ENCODE measurements around the gene ASIC3.
"Not testable (repeated sequence)": the region's sequence is repeated elsewhere in the genome, so short reads cannot be mapped to it uniquely, and the experiment has no call there.

ASIC3 gene

GRCh38 chr7:151013733-151014497 lies 34.4 kb upstream of the ASIC3 start:
- in situ Hi-C loops (cut with MboI; ENCODE audit: low sequenced_read_pairs) = no loop called here

- in situ Hi-C loops (cut with MboI; ENCODE audit: low sequenced_read_pairs) = no loop called here
Observed at GRCh38 chr7:151014950-151015349, 33.4 kb upstream of the ASIC3 start.

- in situ Hi-C loops (cut with MboI; ENCODE audit: low sequenced_read_pairs) = no loop called here
Observed at GRCh38 chr7:151015967-151016366, 32.4 kb upstream of the ASIC3 start.

DNA sequence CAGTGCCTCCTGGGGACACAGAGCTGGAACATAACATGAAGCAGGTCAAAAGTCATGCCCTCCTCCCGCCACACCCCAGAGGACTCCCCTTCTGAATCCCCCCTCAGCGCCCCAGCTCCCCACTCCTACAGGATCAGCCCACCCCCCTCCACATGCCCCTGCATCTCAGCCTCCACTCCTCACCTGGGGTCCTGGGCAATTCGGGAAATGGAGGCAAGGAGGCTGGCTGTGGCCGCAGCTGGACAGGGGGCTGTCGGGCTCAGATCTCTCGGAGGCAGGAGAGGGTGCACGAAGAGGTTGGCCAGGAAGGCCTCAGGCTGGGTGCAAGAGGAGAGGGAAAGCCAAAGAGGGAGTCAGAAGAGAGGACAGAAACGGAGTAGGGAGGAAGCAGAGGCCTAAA lies 31.8 kb upstream of the ASIC3 start:
- in situ Hi-C loops (cut with MboI; ENCODE audit: low sequenced_read_pairs) = no loop called here

DNA sequence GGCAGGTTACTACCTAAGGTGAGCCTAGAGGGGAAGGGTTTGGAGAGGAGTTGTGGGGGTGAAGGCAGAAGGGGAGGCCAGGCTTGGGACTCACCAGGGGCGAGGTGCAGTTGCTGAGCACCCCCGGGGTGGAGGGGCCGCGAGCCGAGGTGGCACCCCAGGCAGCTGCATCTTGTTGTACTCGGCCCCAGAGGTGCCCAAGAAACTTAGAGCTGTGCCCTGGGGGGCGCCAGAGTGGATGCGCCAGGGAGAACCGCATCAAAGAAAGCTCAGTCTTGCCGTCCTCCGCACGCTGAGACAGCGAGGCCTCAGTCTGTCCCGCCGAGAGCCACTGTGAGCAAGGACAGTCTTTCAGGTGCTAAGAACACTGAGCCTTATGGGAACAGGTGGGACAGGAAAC lies 31.4 kb upstream of the ASIC3 start:
- in situ Hi-C loops (cut with MboI; ENCODE audit: low sequenced_read_pairs) = no loop called here

- in situ Hi-C loops (cut with MboI; ENCODE audit: low sequenced_read_pairs) = no loop called here
Observed at GRCh38 chr7:151017370-151017952, 30.9 kb upstream of the ASIC3 start.

DNA sequence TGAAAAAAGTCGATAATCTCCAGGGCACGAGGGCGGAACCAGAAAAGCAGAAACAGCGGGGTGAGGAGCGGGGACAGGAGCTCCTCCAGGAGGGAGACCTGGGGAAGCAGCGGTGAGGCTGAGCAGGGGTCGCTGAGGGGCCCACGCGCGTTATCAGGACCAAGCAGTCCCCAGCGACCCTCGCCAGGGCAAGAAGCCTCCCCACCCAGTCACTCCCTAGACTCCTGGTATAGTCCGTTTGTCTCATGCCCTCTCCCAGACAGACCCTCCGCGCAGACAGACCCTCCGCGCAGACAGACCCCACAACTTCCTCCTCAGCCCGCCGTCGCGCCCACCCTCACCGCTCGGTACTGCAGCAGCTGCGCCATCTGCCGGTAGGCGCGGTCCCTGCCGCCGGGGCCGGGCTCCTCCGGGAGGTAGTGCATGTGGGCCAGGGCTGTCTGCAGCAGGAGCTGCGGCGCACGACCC lies 30.3 kb upstream of the ASIC3 start:
- in situ Hi-C loops (cut with MboI; ENCODE audit: low sequenced_read_pairs) = no loop called here

DNA sequence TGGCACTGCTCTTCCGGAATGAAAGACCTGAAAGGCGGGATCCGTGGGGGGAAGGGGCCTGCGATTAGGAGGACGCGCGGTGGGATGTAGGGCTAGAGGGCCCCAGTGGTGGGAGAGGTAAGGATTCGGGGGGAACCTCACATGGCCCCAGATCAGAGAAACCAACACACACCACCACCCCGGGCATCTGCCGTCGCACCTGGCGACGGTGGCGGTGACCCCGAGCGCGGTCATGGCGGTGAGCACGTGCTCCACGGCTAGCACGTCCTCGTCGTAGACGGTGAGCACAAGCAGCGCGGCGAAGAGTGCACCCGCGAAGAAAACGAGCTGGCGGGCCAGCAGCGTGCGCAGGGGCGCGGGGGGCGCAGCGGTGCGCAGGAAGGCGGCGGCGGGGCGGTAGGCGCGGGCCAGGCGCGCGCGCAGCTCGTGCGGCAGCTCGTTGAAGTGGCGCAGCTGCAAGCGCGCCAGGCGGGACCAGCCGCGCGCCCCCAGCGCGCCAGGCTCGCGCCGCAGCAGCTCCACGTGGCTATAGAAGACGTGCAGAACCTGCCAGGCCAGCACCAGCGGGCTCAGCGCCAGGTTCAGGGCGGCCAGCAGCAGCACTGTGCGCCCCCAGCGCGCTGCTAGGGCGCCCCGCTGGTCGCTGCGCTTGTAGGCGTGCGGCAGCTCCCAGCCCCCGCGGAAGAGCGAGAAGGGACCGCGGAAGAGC lies 29.8 kb upstream of the ASIC3 start:
- in situ Hi-C loops (cut with MboI; ENCODE audit: low sequenced_read_pairs) = no loop called here

DNA sequence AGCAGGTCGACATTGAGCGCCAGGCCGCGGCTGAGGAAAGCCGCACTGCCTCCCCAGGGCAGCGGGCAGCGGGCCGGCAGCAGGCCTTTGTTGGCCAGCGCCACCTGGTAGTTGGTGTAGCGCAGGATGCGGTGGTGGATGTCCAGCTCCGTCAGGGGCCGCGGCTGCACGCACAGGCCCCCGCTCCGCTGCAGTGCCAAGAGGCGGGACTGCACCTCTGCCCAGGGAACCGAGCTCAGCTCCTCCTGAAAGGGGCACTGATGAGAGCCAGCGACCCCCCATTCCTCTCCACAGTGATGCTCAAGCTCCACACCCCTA lies 29.2 kb upstream of the ASIC3 start:
- in situ Hi-C loops (cut with MboI; ENCODE audit: low sequenced_read_pairs) = no loop called here

DNA sequence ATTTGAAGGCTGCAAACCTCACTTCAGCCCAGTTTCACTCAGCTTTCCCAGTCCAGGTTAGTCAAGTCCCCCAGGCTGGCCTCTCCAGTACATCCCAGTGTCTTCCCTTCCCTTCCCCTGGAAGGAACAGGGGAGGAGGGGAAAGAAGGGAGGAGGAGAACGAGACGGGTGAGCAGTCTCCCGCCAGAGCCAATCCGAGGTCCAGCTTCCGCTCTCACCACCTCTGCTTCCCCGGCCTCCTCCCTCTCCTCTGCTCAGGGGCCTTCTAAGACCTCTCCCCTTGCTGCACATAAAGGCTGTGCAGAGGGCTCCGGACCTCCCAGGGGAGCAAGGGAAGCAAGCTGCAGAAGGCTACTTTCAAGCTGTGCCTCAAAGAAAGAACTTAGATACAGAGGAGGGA lies 28.1 kb upstream of the ASIC3 start:
- in situ Hi-C loops (cut with MboI; ENCODE audit: low sequenced_read_pairs) = no loop called here

DNA sequence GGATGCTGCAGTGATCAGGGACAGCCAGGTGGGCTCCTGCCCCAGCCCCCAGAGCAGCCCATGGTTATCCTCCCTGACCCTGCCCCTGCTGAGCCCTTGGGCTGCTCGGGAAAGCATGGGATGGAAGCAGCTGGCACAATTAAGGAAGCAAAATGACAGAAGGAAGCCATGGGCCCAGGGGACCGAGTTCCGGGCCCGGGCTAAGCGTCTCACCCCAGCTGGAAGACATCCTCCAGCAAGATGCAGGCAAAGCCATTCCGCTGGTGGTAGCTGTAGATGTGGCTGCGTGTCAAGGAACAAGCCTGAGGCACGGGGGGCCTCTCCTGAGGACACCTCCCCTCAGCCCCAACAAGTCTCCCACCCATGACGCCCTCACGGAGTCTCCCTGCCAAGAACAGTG lies 25.1 kb upstream of the ASIC3 start:
- in situ Hi-C loops (cut with MboI; ENCODE audit: low sequenced_read_pairs) = no loop called here

DNA sequence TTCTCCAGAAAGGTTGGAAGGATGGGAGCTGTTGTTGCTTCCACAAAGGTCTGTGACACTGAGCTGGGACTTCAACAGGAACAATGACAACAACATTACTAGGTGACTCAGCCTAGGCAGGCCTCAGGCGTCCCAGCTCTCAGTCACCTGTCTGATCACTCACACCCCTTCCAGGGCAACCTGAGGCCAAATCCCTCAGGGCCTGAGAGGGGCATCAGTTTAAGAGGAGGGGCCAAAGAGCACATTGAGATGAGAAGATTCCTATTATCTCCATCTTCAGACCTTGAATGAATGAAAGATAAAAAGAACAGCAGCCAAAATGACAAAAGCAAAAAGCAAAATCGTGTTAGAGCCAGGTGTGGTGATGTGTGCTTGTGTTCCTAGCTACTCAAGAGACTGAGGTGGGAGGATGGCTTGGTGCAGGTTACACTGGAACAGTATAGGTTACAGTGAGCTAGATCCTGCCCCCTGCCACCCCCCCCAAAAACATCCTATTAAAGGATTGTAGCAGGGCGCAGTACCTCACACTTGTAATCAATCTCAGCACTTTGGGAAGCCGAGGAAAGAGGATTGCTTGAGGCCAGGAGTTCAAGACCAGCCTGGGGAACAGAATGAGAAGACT lies 23.8 kb upstream of the ASIC3 start, which contains the start of gene ATG9B:
Gene ATG9B, minus strand, starts transcription at position 60 of the 622 bp plus-strand sequence. CDS start 71 bp downstream, outside the sequence.
- in situ Hi-C loops (cut with MboI; ENCODE audit: low sequenced_read_pairs) = no loop called here

DNA sequence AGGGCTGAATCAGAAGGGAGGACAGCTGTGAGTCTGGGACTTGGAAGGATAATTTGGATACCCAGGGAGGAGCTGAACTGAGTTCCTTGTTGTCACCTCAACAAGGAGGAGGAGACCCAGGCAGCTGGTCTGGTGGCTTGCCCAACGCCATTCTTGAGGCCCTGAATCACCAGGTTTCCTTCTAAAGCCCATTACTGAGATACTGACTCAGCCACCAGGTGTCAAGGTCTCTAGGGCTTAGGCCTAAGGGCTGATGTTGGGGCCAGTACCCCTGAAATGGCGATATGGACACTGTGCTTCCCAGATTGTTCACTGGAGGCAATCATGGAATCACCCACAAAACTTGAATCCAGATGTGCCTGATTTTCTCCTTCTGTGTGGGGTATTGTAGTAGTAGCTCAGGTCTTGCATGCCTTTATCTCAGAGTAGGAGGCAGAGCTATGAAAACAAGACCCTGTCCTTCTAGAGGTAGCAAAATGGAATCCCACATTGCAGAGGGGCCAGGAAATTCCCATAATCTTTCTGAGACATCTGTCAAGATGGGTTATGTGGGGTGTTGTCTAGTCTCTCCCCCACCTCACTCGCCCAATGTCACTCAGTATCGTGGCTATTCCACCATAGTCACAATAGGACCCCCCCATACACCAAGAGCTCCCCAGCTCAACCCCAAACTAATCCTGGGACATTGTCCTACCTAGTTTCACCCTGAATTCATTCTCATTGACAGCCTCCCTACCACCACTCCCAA lies 22.2 kb upstream of the ASIC3 start:
- in situ Hi-C loops (cut with MboI; ENCODE audit: low sequenced_read_pairs) = no loop called here

GRCh38 chr7:151026771-151027727 lies 21.3 kb upstream of the ASIC3 start:
- in situ Hi-C loops (cut with MboI; ENCODE audit: low sequenced_read_pairs) = not testable (repeated sequence)

GRCh38 chr7:151027728-151028130 lies 20.6 kb upstream of the ASIC3 start:
- in situ Hi-C loops (cut with MboI; ENCODE audit: low sequenced_read_pairs) = not testable (repeated sequence)

DNA sequence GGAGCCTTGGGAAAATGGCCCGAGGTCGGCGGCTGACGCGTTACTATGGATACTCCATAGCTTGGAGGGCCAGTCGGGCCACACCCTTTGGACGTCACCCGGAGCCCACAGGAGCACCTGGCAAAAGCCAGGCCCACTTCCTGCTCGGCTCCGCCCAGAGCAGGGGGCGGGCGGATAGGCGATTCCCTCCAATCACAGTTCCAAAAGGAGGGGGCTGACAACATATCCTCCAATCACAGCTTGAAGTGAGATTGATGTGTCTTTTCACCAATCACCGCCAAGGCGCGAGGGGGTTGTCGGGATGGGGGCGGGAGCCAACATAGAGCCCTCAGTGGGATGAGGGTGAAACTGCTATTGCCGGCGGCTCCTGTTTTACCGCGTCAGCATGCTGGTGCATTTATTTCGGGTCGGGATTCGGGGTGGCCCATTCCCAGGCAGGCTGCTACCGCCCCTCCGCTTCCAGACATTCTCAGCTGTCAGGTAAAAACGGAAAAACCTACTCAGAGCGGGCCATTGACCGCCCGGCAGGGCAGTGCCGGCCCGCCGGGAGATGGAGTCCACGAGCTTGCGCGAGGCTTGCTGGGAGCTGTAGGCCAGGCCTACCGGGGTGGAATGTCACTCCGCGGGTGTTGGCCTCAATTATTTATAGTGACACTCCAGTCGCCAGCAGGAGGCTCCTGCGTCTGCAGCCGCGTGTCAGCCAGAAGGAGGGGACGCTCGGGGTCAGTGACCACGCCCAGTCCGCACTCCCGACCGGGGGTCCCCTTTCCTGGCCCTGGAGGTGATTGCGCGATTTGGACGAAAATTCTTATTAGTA lies 20.0 kb upstream of the ASIC3 start, which contains the start of gene ABCB8:
Gene ABCB8, plus strand, starts transcription at position 320 of the 817 bp plus-strand sequence. Its CDS starts 66 bp downstream, at position 386.
- in situ Hi-C loops (cut with MboI; ENCODE audit: low sequenced_read_pairs) = no loop called here

GRCh38 chr7:151028948-151029501 lies 19.3 kb upstream of the ASIC3 start:
- in situ Hi-C loops (cut with MboI; ENCODE audit: low sequenced_read_pairs) = no loop called here

DNA sequence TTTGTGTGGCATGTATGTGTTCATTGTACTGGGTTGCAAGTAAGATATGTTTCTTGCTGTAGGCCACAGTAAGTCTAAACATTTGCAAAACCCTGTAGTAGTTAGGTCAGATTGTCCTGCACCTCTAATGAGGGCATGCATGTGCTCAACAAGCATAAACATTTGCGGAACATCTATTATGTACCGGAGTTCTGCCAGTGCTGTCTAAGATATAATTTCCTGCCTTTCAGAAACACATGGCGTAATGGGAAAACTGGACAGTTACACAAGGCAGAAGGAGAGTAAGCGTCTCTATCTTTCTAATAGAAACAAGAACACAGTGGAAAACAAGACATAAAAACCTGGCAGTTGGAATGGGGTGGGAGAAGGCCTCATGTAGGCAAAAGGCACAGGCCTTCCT lies 17.3 kb upstream of the ASIC3 start:
- in situ Hi-C loops (cut with MboI; ENCODE audit: low sequenced_read_pairs) = no loop called here

All from HL-60/S4 (cell line).